A549 (cell line): ENCODE data around the gene SPRYD7.

Experiments used
- CEBPB ChIP-seq, 2 experiments: fragments of >200 bp in 1 of 2; sonication (Bioruptor Twin) in 1 of 2; formaldehyde crosslinking in 1 of 2; IDR thresholded peaks; 2 replicates each; pipeline ENCODE4 v1.6.1; 2012 to 2016
- FOSL2 ChIP-seq, 2 experiments: fragments of 450-650 bp in 1 of 2; fragments of >200 bp in 1 of 2; sonication (Bioruptor Twin) in 1 of 2; formaldehyde crosslinking; IDR thresholded peaks; 2 replicates each; pipeline versions ENCODE4 v1.5.0 to v1.6.1; 2016 to 2020; ENCODE audit warnings: mild to moderate bottlenecking in 1 of 2, moderate library complexity in 1 of 2
- HDAC2 ChIP-seq: fragments of 200-600 bp; sonication (generic); IDR thresholded peaks from 2 replicates; pipeline ENCODE4 v1.6.1; 2016
- JUNB ChIP-seq: fragments of >200 bp; sonication (Bioruptor Twin); formaldehyde crosslinking; IDR thresholded peaks from 2 replicates; pipeline ENCODE4 v1.6.1; 2016
- PHF8 ChIP-seq: fragments of 200-600 bp; sonication (generic); IDR thresholded peaks from 2 replicates; pipeline ENCODE4 v1.6.1; 2016; ENCODE audit warnings: low read depth, mild to moderate bottlenecking, antibody characterized with exemption, moderate library complexity, borderline replicate concordance
- POLR2A ChIP-seq: IDR thresholded peaks from 2 replicates; pipeline ENCODE4 v1.6.1; 2012; ENCODE audit warnings: mild to moderate bottlenecking, low read length
- RAD21 ChIP-seq, 2 experiments: fragments of >200 bp in 1 of 2; sonication (Bioruptor Twin) in 1 of 2; formaldehyde crosslinking in 1 of 2; IDR thresholded peaks in 1 of 2; conservative IDR thresholded peaks in 1 of 2; 2 replicates in 1 of 2; 3 replicates in 1 of 2; pipeline ENCODE4 v1.6.1; 2012 to 2018; ENCODE audit warnings: inconsistent platforms in 1 of 2
- RCOR1 ChIP-seq: fragments of 150-350 bp; IDR thresholded peaks from 2 replicates; pipeline ENCODE4 v1.6.1; 2014; ENCODE audit warnings: antibody characterized with exemption, low read length, low read depth
- RNF2 ChIP-seq: fragments of 200-600 bp; sonication (generic); IDR thresholded peaks from 2 replicates; pipeline ENCODE4 v1.6.1; 2016; ENCODE audit warnings: low read depth, mild to moderate bottlenecking, antibody characterized with exemption, moderate library complexity, borderline replicate concordance
- SREBF2 ChIP-seq: fragments of 450-650 bp; IDR thresholded peaks from 2 replicates; pipeline ENCODE4 v1.6.1; 2014; ENCODE audit warnings: mild to moderate bottlenecking, moderate library complexity
- TF ChIP-seq, protein P1 (sequence below): fragments of 200-600 bp; sonication (generic); IDR thresholded peaks from 2 replicates; pipeline ENCODE4 v1.6.1; 2016; ENCODE audit warnings: antibody characterized with exemption, mild to moderate bottlenecking, moderate library complexity
- TF ChIP-seq, protein P2 (sequence below): IDR thresholded peaks from 2 replicates; pipeline ENCODE4 v1.6.1; 2012
- TF ChIP-seq, protein P3 (sequence below): fragments of >200 bp; sonication (Bioruptor Twin); formaldehyde crosslinking; IDR thresholded peaks from 3 replicates; pipeline ENCODE4 v1.5.1; 2016
- TF ChIP-seq, protein P4 (sequence below): IDR thresholded peaks from 2 replicates; pipeline ENCODE4 v1.6.1; 2012

DNA sequence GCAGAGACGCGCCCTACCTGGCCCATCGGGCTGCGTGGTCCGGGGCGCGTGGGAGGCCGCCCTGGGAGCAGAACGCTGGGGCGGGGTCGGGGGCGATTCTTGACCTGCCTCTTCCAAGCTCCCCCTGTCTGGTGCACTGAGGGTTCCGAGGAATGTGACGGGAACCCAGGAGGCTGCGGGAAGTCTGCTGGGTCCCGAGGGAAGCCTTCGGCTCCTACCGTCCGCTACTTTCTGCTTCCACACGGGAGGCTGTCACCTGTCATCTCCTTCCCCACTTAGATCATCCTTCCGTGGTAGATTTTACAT, 781 bp upstream of the SPRYD7 start:
- TF ChIP-seq POLR2A (no peak), JUNB (no peak), RAD21 (conservative IDR thresholded peaks at IDR 0.05 in 1 of 2, IDR thresholded peaks at IDR 0.05 in 1 of 2) (no peak), HDAC2 (no peak), RNF2 (no peak), PHF8 (no peak), CEBPB (IDR thresholded peaks at IDR 0.05) (no peak), FOSL2 (IDR thresholded peaks at IDR 0.05) (no peak), FOSL2 (CRISPR knock-in tag; IDR thresholded peaks at IDR 0.05) (no peak), RCOR1 (no peak), SREBF2 (no peak)
- TF ChIP-seq, protein P1, sequence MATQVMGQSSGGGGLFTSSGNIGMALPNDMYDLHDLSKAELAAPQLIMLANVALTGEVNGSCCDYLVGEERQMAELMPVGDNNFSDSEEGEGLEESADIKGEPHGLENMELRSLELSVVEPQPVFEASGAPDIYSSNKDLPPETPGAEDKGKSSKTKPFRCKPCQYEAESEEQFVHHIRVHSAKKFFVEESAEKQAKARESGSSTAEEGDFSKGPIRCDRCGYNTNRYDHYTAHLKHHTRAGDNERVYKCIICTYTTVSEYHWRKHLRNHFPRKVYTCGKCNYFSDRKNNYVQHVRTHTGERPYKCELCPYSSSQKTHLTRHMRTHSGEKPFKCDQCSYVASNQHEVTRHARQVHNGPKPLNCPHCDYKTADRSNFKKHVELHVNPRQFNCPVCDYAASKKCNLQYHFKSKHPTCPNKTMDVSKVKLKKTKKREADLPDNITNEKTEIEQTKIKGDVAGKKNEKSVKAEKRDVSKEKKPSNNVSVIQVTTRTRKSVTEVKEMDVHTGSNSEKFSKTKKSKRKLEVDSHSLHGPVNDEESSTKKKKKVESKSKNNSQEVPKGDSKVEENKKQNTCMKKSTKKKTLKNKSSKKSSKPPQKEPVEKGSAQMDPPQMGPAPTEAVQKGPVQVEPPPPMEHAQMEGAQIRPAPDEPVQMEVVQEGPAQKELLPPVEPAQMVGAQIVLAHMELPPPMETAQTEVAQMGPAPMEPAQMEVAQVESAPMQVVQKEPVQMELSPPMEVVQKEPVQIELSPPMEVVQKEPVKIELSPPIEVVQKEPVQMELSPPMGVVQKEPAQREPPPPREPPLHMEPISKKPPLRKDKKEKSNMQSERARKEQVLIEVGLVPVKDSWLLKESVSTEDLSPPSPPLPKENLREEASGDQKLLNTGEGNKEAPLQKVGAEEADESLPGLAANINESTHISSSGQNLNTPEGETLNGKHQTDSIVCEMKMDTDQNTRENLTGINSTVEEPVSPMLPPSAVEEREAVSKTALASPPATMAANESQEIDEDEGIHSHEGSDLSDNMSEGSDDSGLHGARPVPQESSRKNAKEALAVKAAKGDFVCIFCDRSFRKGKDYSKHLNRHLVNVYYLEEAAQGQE: no peak
- TF ChIP-seq, protein P2, sequence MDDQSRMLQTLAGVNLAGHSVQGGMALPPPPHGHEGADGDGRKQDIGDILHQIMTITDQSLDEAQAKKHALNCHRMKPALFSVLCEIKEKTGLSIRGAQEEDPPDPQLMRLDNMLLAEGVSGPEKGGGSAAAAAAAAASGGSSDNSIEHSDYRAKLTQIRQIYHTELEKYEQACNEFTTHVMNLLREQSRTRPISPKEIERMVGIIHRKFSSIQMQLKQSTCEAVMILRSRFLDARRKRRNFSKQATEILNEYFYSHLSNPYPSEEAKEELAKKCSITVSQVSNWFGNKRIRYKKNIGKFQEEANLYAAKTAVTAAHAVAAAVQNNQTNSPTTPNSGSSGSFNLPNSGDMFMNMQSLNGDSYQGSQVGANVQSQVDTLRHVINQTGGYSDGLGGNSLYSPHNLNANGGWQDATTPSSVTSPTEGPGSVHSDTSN: no peak
- TF ChIP-seq, protein P3, sequence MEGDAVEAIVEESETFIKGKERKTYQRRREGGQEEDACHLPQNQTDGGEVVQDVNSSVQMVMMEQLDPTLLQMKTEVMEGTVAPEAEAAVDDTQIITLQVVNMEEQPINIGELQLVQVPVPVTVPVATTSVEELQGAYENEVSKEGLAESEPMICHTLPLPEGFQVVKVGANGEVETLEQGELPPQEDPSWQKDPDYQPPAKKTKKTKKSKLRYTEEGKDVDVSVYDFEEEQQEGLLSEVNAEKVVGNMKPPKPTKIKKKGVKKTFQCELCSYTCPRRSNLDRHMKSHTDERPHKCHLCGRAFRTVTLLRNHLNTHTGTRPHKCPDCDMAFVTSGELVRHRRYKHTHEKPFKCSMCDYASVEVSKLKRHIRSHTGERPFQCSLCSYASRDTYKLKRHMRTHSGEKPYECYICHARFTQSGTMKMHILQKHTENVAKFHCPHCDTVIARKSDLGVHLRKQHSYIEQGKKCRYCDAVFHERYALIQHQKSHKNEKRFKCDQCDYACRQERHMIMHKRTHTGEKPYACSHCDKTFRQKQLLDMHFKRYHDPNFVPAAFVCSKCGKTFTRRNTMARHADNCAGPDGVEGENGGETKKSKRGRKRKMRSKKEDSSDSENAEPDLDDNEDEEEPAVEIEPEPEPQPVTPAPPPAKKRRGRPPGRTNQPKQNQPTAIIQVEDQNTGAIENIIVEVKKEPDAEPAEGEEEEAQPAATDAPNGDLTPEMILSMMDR: no peak
- TF ChIP-seq, protein P4, sequence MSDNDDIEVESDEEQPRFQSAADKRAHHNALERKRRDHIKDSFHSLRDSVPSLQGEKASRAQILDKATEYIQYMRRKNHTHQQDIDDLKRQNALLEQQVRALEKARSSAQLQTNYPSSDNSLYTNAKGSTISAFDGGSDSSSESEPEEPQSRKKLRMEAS: no peak
